Measurements from ENCODE around the gene SPTB. TPM values are rescaled to one million over a fixed set of nuclear protein-coding genes. Genes with fewer than 3 reads are reported as not detected.

SPTB gene
- total RNA-seq, 1 donor from 2014 or later: 8.9 TPM

DNA sequence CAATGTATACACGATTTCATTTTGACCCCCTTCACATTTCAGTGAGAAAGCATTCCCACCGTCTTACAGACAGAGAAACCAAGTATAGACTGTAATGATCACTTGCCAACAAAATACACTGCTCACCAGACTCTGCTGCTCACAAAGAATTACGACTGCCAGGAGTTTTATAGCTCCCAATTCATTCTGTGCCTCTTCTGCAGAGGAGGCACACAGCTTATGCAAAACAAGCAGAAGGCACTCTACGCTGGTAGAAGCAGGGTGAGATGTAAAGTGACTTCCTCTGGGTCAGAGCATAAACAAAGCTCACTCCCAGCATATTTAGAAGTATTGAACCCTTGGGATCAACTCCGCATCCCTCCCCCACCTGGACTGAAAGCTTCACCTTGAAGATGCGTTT is 14.6 kb downstream of the SPTB start:
- Mint-ChIP-seq H3K27me3 (ENCODE audit: low read depth) (peaks cover 3% of the 10 kb centered on the region), H3K9me3 (no peaks in the 10 kb centered on the region), H3K4me1 (peaks cover 4% of the 10 kb centered on the region), H3K4me3 (no peak overlapping the region), H3K27ac (no peak overlapping the region), H3K36me3 (no peaks in the 10 kb centered on the region)
- DNase-seq (ENCODE audit: low spot score in 2 of 2, unreplicated experiment in 2 of 2): no peak
- TF ChIP-seq, protein P1, sequence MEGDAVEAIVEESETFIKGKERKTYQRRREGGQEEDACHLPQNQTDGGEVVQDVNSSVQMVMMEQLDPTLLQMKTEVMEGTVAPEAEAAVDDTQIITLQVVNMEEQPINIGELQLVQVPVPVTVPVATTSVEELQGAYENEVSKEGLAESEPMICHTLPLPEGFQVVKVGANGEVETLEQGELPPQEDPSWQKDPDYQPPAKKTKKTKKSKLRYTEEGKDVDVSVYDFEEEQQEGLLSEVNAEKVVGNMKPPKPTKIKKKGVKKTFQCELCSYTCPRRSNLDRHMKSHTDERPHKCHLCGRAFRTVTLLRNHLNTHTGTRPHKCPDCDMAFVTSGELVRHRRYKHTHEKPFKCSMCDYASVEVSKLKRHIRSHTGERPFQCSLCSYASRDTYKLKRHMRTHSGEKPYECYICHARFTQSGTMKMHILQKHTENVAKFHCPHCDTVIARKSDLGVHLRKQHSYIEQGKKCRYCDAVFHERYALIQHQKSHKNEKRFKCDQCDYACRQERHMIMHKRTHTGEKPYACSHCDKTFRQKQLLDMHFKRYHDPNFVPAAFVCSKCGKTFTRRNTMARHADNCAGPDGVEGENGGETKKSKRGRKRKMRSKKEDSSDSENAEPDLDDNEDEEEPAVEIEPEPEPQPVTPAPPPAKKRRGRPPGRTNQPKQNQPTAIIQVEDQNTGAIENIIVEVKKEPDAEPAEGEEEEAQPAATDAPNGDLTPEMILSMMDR (IDR thresholded peaks at IDR 0.05; ENCODE audit: unreplicated experiment): no peak

DNA sequence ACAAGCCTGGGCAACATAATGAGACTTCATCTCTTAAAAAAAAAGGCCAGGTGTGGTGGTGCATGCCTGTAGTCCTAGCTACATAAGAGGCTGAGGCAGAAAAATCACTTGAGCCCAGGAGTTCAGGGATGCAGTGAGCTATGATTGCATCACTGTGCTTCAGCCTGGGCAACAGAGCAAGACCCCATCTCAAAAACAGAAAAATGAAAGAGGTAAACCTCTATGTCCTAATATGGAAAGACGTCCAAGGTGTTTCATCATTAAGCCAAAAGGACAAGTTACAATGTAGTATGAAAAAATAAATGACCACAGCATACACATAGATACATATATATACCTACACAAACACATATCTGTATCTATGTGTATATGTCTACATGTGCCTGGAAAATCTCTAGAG is 15.4 kb downstream of the SPTB start:
- peaks cover 3% of the 10 kb centered on the region for H3K27me3 Mint-ChIP-seq (ENCODE audit: low read depth)

DNA sequence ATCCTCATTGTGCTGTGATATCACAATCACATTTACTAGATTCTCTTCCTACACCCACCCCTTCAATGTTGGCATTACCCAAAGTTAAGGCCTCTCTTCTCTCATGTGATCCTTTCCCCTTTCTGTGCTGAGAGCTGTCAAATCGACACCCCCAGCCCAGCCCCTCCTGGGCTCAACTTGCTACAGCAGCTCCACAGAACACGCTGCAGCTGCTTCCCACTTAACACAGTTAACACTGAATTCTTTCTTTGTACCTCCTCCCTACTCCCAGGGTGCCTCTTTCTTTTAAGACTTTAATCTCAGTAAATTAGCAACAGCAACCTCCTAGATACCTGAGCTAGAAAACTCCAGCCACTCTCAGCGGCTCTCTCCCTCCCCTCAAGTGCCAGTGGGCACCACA is 17.8 kb downstream of the SPTB start:
- Mint-ChIP-seq H3K27ac (no peak overlapping the region), H3K9me3 (no peaks in the 10 kb centered on the region), H3K36me3 (no peaks in the 10 kb centered on the region), H3K4me1 (peaks cover 9% of the 10 kb centered on the region), H3K4me3 (no peak overlapping the region), H3K27me3 (ENCODE audit: low read depth) (peaks cover 3% of the 10 kb centered on the region)
- TF ChIP-seq, protein P1 (IDR thresholded peaks at IDR 0.05; ENCODE audit: unreplicated experiment): no peak
- no peak for DNase-seq (ENCODE audit: low spot score in 2 of 2, unreplicated experiment in 2 of 2)

More for the DNA sequence above, 15.4 kb downstream of the SPTB start:
- no peak overlapping the region for H3K27ac Mint-ChIP-seq
- H3K4me3 Mint-ChIP-seq: no peak overlapping the region
- TF ChIP-seq, protein P1 (IDR thresholded peaks at IDR 0.05; ENCODE audit: unreplicated experiment): no peak
- H3K9me3 Mint-ChIP-seq: no peaks in the 10 kb centered on the region
- H3K4me1 Mint-ChIP-seq: peaks cover 4% of the 10 kb centered on the region
- no peaks in the 10 kb centered on the region for H3K36me3 Mint-ChIP-seq
- no peak for DNase-seq (ENCODE audit: low spot score in 2 of 2, unreplicated experiment in 2 of 2)

DNA sequence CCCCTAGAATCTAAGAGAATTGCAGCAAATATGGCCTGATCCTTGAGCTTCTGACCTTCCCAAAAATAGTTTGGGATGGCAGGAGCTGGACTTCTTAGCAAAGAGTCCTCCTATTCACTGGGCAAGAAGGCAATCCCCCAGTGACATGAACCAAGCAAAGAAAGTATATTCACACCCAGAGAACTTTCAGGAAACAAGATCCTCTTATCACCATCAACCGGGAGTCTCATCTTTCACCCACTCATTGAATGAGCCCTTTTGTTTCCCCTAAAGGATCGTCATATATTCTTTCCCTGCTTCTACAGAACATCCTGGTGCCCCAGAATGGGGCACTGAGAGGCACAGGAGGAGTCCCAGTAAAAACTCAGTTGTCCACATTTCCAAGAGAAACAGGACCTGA is 19.7 kb downstream of the SPTB start:
- peaks cover 3% of the 10 kb centered on the region for H3K27me3 Mint-ChIP-seq (ENCODE audit: low read depth)
- TF ChIP-seq, protein P1 (IDR thresholded peaks at IDR 0.05; ENCODE audit: unreplicated experiment): no peak

DNA sequence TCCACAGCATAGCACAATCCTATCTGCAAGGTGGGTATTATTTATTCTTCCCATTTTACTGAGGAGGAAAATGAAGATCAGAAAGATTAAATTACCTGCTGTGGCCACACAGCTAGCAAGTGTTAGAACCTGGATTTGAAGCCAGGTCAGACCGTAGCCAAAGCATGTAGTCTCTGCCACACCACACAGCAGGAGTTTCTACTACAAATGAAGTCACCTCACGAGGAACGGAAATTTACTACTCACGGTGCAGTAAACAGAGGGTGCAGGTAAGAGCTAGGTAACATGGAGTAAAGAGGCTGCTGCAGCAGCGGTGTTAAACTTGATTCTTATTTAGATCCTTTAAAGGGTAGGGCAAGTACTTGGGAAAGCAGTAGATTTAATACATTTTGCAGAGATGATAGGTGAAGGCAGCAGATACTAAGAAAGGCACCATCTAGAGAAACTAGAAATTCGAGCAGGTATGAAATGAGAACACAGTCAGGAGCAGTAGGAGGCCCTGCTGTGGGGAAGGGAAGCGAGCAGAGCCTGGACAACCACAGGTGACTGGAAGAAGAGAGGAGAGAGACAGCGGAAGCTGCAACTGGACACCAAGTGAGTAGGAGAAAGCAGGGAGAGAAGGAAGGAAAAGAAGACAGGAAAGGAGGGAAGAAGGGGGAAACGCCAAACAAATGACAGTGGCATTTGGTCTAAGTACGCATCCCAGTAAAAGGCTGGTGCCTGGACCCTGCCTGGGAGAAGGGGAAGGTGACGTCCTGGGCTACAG is 21.5 kb downstream of the SPTB start:
- no peak overlapping the region for H3K4me3 Mint-ChIP-seq
- DNase-seq (ENCODE audit: low spot score in 2 of 2, unreplicated experiment in 2 of 2): no peak
- H3K27ac Mint-ChIP-seq: peak overlapping the region; percentile 55
- peaks cover 5% of the 10 kb centered on the region for H3K4me1 Mint-ChIP-seq
- no peaks in the 10 kb centered on the region for H3K9me3 Mint-ChIP-seq
- TF ChIP-seq, protein P1 (IDR thresholded peaks at IDR 0.05; ENCODE audit: unreplicated experiment): no peak
- no peaks in the 10 kb centered on the region for H3K36me3 Mint-ChIP-seq
- H3K27me3 Mint-ChIP-seq (ENCODE audit: low read depth): peaks cover 3% of the 10 kb centered on the region

More for the DNA sequence above, 19.7 kb downstream of the SPTB start:
- no peak overlapping the region for H3K4me3 Mint-ChIP-seq
- H3K9me3 Mint-ChIP-seq: no peaks in the 10 kb centered on the region
- H3K4me1 Mint-ChIP-seq: peaks cover 5% of the 10 kb centered on the region
- DNase-seq (ENCODE audit: low spot score in 2 of 2, unreplicated experiment in 2 of 2): no peak
- H3K27ac Mint-ChIP-seq: no peak overlapping the region
- no peaks in the 10 kb centered on the region for H3K36me3 Mint-ChIP-seq
